Retina (tissue), 1 donor: ENCODE results near the gene CD82.
"Not testable (repeated sequence)": the region's sequence is repeated elsewhere in the genome, so short reads cannot be mapped to it uniquely, and the experiment has no call there.

Experiments
- DNase-seq: peaks from one replicate; pipeline ENCODE4 v3.0.0-alpha.2; 2016

Gene CD82

DNA sequence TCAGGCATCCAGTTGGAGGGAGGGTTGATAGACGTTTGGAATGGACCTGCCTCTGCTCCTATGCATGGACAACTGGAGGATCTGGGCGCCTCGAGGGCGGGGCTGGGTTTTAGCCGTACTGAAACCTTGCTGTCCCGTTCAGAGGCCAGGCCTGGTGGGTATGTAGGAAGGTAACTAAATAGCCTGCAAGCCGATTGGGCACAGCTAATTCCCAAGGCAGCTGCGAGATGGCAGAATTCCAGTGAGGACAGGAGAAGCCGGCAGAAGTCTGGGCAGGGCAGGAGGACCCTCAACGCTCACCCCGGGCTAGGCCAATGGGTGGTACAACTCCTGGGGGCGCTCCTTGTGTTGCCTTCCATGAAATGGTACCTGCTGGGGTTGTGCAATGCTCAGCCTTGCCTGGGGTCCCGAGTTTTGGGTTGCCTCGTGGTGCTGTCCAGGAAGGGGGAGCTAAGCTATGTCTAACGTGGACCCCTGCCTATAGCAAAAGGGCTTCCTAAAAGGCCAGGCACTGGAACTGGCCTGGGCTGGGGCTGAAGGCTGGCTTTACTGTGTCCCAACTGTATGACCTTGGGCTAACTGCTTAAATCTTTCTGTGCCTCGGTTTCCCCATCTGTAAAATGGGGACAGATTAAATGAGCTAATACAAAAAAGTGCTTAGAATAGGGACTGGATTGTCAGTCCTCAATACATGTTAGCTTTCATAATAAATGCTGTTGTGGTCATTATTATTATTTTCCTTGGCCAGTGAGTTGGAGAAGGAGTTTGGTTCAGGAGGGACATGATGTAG lies 30.1 kb upstream of the CD82 start:
- no peak for DNase-seq

DNA sequence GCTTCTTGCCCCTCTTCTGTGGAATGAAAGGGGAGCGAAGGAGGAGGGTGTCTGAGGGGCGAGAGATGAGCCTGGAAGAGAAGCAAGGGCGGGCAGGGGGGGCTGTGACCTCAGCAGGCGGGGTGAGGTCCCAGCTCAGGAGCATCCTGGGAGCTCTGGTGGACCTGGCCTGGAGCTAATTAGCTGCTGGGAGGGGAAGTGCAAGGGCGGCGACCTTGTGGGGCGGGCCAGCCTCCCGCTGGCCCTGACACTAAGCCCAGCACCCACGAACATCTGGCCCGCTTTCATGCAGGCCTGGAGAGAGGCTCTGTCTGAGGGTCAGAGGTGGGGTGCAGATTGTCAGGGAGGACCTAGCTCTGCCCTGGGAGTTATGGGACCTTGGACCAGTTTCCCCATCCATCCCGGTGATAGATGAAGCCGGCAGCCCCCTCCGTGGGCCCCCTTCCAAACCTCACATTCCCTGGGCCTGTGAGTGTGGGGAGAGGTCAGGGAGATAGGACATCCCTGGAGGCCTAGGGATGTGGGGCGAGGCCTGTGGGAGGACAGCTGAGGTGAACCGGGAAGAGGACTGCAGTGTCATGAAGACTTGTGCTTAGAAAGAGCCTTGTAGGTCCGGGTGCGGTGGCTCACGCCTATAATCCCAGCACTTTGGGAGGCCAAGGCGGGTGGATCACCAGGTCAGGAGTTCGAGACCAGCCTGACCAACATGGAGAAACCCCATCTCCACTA lies 28.5 kb upstream of the CD82 start:
- no peak for DNase-seq

DNA sequence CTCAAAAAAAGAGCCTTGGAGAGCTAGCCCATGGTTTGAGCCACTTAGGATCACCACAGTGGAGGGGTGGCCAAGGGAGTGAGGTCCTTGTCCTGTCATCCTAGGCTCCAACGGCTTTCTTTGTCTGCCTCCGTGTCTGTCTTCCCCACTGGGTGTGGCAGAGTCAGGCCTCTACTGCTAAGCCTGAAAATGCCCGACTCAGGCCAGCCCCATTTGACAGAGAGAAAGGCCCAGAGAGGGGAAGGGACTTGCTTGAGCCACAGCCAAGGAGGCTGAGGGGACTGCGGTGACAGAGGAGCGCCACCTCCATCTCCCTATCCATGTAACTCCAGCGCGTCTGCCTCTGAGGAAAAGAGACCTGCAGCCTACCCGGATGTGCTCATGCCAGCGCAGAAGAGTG lies 27.8 kb upstream of the CD82 start:
- DNase-seq, result no peak

DNA sequence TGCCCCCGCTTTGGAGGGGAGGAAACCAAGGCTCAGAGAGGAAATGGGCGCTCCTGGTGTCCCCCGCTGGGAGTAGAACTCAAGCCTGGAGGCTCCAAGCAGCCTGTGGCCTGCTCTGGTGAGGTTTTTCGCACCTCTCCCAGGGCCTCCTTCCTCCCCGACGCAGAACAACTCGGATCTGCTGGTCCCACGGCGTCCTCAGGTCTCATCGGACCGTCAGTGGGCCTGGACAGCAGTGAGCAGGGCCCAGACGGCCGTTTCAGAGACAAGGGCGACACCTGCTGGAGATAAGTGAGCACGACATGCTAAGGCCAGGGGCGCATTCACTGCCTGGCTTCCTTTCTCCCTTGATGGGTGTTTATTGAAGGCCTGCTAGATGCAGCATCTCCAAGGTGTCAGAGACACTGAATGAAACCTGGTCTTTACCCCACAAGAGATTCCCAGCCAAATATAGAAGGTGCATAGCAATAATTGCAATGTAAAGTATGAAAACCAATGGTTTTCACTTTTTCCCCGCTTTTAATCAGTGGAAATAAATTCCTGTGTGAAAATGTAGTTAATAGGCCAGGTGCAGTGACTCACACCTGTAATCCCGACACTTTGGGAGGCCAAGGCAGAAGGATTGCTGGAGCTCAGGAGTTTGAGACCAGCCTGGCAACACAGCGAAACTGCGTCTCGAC lies 26.9 kb upstream of the CD82 start:
- DNase-seq, result peak; percentile 92

DNA sequence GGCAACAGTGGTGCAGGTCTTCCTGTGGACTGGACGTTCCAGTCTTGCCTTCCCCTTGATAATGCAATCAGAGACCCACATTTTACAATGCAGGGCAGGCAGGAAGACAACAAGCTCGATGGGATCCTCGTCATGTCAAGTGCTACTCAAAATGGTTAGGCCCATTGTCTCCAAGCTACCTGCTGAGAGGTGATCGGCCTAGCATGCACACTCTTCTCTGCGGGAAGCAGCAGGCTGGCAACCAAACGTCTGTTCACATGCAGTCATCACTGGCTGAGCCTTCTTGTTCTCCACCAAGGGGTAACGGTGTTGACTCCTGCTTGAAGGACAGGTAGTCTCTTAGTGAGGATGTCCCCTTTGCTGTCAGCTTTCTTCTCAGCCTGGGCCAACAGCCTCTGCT lies 25.5 kb upstream of the CD82 start:
- no peak for DNase-seq

DNA sequence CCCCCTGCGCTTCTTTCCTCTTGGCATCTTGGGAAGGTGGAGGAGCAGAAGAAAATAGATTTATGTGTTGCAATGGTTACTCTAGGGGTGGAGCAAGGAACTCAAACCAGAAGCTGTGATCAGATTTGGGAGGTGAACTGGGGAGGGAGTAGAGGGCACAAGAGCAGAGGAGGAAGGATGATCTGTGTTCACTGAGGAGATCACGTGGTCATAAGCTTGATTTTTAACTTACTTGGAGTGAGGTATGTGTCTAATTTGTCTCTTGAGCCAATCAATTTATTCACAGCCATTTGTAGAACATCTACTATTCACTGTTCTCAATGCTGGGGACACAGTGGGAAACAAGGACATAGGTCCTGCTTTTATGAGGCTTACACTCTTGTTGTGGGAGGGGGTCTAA lies 24.8 kb upstream of the CD82 start:
- DNase-seq, result no peak

DNA sequence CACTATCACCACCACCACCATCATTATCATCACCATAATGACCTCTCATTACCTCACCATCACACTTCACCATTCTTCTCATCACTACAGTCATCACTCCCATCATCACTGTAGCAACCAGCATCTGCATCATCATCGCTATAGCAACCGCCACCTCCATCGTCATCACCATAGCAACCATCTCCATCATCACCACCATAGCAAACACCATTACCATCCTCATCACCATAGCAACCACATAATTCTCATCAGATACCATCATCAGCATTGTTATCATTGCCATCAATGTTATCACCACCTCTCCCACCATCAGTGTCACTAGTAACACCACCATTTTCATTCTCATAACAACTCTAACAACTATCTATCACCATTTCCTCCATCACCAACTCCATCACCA lies 23.1 kb upstream of the CD82 start:
- DNase-seq, result no peak

DNA sequence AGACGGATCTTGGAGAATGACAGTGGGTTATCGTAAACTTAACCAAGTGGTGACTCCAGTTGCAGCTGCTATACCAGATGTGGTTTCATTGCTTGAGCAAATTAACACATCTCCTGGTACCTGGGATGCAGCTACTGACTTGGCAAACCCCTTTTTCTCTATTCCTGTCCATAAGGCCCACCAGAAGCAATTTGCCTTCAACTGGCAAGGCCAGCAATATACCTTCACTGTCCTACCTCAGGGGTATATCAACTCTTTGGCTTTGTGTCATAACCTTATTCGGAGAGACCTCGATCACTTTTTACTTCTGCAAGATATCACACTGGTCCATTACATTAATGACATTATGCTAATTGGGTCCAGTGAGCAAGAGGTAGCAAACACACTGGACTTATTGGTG lies 18.5 kb upstream of the CD82 start:
- not testable (repeated sequence) for DNase-seq

DNA sequence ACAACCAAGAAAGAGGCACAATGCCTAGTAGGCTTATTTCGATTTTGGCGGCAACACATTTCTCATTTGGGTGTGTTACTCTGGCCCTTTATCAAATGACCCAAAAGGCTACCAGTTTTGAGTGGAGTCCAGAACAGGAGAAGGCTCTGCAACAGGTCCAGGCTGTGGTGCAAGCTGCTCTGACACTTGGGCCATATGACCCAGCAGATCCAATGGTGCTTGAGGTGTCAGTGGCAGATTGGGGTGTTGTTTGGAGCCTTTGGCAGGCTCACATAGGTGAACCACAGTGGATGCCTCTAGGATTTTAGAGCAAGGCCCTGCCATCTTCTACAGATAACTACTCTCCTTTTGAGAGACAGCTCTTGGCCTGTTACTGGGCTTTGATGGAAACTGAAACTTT lies 17.9 kb upstream of the CD82 start:
- DNase-seq, result not testable (repeated sequence)

DNA sequence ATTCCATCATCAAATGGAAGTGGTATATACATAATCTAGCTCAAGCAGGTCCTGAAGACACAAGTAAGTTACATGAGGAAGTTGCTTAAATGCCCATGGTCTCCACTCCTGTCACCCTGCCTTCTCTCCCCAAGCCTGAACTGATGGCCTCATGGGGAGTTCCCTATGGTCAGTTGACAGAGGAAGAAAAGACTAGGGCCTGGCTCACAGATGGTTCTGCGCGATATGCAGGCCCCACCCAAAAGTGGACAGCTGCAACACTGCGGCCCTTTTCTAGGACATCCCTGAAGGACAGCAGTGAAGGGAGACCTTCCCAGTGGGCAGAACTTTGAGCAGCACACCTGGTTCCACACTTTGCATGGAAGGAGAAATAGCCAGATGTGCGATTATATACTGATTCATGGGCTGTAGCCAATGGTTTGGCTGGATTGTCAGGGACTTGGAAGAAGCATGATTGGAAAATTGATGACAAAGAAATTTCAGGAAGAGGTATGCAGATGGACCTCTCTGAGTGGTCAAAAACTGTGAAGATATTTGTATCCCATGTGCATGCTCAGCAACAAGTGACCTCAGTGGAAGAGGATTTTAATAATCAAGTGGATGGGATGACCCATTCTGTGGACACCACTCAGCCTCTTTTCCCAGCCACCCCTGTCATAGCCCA lies 17.3 kb upstream of the CD82 start:
- DNase-seq, result no peak

DNA sequence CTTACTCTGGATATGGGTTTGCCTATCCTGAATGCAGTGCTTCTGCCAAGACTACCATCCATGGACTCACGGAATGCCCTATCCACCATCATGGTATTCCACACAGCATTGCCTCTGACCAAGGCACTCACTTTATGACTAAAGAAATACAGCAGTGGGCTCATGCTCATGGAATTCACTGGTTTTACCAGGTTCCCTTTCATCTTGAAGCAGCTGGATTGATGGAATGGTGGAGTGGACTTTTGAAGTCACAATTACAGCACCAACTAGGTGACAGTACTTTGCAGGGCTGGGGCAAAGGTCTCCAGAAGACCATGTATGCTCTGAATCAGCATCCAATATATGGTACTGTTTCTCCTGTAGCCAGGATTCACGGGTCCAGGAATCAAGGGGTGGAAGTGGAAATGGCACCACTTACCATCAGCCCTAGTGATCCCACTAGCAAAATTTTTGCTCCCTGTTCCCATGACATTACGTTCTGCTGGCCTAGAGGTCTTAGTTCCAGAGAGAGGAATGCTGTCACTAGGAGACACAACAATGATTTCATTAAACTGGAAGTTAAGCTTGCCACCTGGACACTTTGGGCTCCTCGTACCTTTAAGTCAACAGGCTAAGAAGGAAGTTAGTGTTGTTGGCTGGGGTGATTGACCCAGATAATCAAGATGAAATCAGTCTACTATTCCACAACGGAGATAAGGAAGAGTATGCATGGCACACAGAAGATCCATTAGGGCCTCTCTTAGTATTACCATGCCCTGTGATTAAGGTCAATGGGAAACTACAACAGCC lies 16.3 kb upstream of the CD82 start:
- DNase-seq, result not testable (repeated sequence)

DNA sequence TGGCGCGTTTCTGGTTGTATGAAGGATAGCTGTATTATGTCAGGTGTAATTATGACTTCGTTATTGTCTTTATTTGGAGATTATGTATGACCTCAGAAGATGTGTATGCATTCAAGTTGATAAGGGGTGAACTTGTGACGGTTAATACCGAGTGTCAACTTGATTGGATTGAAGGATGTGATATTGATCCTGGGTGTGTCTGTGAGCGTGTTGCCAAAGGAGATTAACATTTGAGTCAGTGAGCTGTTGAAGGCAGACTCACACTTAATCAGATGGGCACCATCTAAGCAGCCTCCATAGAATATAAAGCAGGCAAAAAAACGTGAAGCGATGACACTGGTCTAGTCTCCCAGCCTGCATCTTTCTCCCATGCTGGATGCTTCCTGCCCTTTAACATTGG lies 15.3 kb upstream of the CD82 start:
- no peak for DNase-seq

DNA sequence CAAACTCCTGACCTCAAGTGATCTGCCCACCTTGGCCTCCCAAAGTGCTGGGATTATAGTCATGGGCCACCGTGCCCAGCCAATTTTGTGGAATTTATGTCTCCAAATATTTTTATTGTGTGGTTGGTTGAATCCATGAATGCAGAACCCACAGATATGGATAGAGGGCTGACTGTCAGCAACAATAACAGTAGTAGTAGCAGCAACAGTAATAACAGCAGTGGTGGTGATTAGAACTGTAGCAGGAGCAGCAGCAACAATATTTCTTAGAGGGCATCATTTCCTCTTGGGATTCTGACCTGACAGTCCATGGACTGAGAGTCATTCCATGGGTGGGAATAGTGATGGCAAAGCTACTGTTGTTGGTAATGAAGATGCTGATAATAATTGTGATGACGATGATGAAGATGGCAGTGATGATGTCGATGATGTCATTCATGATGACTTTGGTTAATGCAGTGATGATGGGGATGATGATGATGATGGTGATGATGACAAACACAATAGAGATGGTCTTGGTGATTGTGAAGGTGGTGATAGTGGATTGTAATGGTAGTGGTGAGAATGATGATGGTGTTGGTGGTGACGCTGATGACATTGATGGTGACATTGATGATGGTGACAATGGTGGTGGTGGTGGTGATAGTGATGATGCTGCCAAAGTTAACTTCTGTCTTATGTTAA lies 13.9 kb upstream of the CD82 start:
- DNase-seq, result no peak

DNA sequence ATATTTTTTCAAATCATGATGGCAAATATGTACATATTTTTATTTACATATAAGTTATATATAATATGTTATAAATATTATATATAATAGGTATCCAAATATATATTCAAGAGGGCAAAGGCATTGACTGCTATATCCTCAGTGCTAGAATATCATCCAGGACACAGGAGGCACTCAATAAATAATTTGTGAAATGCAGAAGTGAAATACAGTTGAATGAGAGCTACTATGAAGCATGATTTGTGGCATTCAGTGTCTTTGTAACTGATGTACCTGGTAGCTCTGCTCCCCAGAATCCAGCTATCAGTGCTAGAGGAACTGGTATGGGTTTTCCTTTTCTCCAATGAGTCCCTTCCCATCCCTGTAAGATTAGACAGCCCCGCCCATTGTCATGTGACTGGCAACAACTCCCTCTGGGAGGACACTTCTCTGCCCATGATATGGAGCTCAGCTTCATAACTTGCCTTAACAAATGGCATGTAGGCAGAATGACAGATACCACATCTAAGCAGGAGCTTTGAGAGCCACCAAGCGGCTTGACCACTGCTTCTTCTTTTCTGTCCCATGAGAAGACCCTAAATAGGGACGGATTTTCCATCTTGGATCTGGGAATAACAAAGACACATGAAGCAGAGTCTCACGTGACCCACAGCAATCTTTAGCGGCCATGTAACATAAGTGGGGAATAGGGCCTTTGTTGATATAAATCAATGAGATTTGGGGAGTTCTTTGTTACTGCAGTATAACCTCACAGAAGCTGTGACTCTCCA lies 10.2 kb upstream of the CD82 start:
- no peak for DNase-seq

DNA sequence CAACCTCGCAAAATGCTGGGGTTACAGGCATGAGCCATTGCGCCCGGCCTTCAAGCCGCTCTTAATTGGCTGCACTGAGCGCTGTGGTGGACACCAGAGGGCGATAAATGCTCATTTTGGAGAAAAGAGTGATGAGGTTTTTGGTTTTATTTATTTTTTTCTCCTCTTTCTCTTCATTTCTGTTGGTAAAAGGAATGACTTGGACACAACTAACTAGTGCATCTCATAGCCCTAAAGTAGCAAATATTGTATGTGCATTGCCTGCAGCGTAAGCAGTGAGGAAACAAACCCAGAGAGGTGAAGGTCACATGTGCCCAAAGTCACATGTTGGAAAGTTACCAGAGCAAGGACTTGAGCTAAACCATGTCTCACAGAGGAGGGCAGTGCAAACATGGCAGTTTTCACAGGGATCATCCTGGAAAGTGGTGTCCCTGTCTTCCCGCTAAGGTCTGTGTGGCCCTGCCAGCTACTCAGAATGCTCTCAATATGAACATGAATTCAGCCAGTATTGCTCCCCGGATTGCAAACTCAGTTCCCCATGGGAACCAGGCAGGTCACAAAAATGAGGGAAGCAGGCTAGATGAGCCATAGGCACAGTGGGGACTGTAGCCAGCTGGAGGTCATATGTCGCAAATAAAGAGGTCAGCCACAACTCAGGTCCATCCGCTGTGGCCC lies 8.6 kb upstream of the CD82 start:
- DNase-seq, result peak; percentile 68

DNA sequence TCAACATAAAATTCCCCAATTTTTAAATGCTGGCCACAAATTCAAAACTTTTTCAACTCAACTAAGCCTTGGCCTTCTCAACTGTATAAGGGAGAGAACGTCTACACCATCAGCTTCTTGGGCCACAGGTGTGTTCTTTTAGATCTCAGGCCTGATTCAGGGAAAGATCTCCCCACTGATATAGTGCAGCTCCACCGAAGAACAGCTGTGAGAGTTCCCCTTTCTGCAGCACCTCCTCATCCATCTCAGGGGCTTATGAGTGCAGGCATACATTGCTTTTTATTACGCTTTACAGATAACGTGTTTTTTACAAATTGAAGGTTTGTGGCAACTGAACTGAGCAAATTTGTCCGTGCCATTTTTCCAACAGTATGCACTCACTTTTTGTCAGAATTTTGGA lies 8.0 kb upstream of the CD82 start:
- DNase-seq, result no peak

DNA sequence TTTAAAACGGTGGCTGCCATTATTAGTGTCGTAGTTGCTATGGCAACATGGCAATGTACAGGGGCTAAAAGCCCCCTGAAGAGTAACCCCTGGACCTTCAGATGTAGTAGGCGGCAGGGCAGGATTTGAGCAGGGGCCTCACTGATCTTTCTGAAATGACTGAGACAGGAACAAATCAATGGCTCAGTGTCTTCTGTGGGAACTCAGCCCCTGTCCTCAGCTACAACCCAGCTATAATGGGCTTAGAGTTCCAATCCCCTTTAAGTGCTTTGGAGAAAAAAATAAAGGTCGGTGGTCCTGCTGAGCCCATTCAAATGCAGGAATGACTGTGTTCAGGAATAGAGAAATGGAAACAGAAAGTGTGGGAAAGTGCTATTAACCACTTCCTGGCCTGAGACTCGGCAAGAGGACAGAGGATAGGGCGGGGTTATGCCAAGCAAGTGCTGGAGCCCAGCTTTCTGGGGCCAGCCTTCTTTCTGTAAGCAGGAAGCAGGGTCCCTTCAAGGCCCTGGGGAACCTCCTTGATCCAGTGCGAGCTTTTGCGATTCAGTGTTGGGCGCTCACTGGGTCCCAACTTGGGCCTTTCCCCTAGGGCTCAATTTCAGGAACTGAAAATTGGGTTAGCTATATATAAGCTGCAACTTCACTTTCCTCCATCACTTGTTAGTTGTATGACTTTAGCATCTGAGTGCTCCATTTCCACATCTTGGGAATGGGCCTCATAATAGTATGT lies 6.1 kb upstream of the CD82 start:
- DNase-seq, result no peak

DNA sequence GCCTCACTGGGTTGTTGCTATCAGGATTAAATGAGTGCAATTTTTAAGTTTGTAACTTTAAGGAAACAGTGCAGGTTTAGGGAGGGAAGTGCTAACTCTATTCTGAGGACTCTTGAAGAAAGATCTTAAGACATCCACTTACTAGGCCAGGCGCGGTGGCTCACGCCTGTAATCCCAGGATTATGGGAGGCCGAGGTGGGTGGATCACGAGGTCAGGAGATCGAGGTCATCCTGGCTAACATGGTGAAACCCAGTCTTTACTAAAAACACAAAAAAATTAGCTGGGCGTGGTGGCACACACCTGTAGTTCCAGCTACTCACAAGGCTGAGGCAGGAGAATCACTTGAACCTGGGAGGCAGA lies 5.5 kb upstream of the CD82 start:
- DNase-seq, result not testable (repeated sequence)

DNA sequence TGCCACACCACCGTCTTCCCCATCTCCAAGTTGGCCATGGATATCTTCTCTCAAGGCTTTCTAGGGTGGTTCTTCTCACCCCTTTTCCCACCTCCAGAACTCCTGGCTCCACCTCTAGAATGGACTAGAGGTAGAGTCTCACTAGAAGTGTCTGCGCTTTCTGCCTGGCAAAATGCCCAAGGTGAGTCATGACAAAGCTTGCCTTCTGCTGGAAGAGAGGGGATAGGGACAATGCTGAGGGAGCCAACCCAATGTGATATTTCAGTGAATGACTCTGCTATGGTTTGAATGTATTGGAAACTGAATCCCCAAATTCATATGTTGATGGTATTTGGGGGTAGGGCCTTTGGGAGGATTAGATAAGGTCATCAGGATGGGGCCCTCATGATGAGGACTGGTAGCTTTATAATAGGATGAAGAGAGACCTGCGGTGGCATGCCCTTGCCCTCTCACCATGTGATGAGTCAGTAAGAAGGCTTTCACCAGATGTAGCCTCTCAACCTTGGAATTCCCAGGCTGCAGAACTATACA lies 4.1 kb upstream of the CD82 start:
- DNase-seq, result no peak
